ENCODE results near the gene SUSD1. TPM values are rescaled to one million over a fixed set of nuclear protein-coding genes. Genes with fewer than 3 reads are reported as not detected.
A peak's percentile ranks its signal among the peaks of the same experiment; 100 is the strongest.

SUSD1 gene
- total RNA-seq, 2 experiments from 2014 or later: 0.32 TPM; not detected in 1

DNA sequence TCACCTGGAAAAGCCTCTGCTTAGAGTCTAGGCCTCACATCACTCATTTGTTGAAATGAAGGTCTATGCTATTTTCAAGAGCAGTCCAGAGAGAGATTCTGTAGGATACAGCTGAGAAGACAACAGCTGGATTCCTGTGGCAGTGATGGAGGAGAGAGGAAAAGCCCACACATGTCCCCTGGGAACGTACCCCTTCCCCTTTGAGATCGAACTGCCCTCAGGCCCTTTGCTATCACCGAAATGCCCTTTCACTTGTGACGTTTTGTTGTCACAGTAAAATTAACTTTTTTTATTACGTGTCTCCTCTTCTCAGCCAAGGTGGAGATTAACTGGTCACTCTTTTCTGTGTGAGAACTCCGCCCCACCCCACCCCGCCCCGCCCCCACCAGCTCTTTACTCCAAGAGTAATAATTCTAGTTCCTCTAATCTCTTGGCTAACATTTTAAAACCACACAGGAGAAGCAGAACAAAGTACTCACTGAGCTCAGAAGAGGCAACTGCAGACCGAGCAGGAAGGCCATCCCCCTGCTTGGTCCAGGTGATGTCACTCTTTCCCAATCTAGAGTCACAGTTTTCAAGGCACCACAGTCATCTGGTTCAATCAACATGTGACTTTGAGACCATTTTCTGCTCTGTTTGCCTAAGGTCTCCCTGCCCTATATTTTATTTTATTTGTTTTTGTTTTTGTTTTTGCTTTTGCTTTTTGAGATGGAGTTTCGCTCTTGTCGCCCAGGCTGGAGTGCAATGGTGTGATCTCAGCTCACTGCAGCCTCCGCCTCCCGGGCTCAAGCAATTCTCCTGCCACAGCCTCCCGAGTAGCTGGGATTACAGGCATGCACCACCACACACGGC lies 105.6 kb downstream of the SUSD1 start:
- ChIA-PET CTCF (ENCODE audit: unreplicated experiment) (no interaction called here), POLR2A (interaction anchor here (0.6 to 0.8 kb wide), 3 partner anchors 20 to 38 kb away, joined by 3 to 4 read pairs (median 4); no protein-coding TSS in a partner anchor)
- H3K79me2 ChIP-seq (ENCODE audit: insufficient read depth, low read depth, low read length): no peaks in the 10 kb centered on the region
- TF ChIP-seq EZH2phosphoT487 (IDR thresholded peaks at IDR 0.05; ENCODE audit: borderline replicate concordance, low read depth, low read length): no peak
- TF ChIP-seq, protein P1, sequence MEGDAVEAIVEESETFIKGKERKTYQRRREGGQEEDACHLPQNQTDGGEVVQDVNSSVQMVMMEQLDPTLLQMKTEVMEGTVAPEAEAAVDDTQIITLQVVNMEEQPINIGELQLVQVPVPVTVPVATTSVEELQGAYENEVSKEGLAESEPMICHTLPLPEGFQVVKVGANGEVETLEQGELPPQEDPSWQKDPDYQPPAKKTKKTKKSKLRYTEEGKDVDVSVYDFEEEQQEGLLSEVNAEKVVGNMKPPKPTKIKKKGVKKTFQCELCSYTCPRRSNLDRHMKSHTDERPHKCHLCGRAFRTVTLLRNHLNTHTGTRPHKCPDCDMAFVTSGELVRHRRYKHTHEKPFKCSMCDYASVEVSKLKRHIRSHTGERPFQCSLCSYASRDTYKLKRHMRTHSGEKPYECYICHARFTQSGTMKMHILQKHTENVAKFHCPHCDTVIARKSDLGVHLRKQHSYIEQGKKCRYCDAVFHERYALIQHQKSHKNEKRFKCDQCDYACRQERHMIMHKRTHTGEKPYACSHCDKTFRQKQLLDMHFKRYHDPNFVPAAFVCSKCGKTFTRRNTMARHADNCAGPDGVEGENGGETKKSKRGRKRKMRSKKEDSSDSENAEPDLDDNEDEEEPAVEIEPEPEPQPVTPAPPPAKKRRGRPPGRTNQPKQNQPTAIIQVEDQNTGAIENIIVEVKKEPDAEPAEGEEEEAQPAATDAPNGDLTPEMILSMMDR (conservative IDR thresholded peaks at IDR 0.05; ENCODE audit: low read length): no peak
- H3K9me2 ChIP-seq (ENCODE audit: insufficient read depth, low read length): no peaks in the 10 kb centered on the region
- no peak overlapping the region; the same call in 1 of the 2 replicates for H2AFZ ChIP-seq (ENCODE audit: low read length)
- intact Hi-C loops (cut with micrococcal nuclease; ENCODE audit: unreplicated experiment): loop anchor here (5.0 to 10.0 kb wide), 4 partner anchors 57 to 475 kb away; partner anchors contain the start of genes PTGR1 and UGCG
- BruUV-seq (replicated peaks): no TSS peak
- no peaks in the 10 kb centered on the region for H3K4me1 ChIP-seq (ENCODE audit: insufficient read depth, low read length, poor library complexity, severe bottlenecking)
- no peaks in the 10 kb centered on the region for H3K9me3 ChIP-seq (ENCODE audit: low read length)
- DNase-seq (ENCODE audit: low spot score): peak; percentile 11
- no peaks in the 10 kb centered on the region for H3K36me3 ChIP-seq (ENCODE audit: insufficient read depth, low read length)
- no peak overlapping the region for H3K27ac ChIP-seq (ENCODE audit: low read depth, low read length, poor library complexity, severe bottlenecking)
- no peaks in the 10 kb centered on the region for H4K20me1 ChIP-seq (ENCODE audit: insufficient read depth, low read length)
- H3K4me2 ChIP-seq (ENCODE audit: low read length): no peak overlapping the region
- H3K4me3 ChIP-seq (ENCODE audit: low read depth, low read length, poor library complexity, severe bottlenecking): no peak overlapping the region

DNA sequence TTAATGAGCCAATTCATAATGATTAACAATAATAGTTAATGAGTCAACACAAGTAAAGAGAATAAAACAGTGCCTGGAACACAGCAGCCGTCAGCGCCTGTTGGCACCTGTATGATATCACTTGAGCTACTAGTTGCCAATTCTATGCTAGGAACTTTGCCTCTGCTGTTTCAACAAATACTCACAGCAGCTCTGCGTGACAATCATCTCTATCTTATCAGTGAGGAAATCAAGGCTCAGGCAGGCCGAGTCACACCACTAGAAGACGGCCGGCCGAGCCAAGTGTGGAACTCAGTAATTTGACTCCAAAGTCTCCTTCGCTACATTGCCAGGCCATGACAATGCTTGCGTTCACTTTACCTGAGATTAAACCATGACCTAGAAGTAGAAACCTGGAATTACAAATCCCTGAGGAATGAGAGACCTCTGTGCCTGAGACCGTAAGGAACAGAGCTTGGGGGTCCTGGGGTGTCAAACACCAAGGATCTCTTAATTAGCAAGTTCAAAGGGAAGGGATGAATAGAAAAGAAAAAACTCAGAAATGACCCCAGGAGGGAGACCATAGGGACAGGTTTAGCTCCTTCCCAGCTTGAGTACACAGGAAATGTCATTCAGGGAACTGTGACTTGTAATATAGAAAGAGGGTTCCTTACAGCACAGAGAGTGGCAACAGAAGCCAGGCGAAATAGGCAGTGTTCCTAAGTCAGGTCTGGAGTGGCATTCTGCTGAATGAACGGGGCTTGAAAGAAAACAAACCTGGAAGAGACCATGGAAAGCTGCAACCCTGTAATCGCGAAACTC lies 109.1 kb downstream of the SUSD1 start:
- CTCF ChIA-PET (ENCODE audit: unreplicated experiment): no interaction called here
- no TSS peak for BruUV-seq (replicated peaks)

More for the DNA sequence above, 109.1 kb downstream of the SUSD1 start:
- Histone ChIP-seq H3K36me3 (ENCODE audit: insufficient read depth, low read length) (no peaks in the 10 kb centered on the region), H2AFZ (ENCODE audit: low read length) (no peak overlapping the region), H3K9me2 (ENCODE audit: insufficient read depth, low read length) (no peaks in the 10 kb centered on the region), H3K4me2 (ENCODE audit: low read length) (no peak overlapping the region), H3K4me1 (ENCODE audit: insufficient read depth, low read length, poor library complexity, severe bottlenecking) (no peaks in the 10 kb centered on the region), H3K27ac (ENCODE audit: low read depth, low read length, poor library complexity, severe bottlenecking) (no peak overlapping the region), H3K79me2 (ENCODE audit: insufficient read depth, low read depth, low read length) (no peaks in the 10 kb centered on the region), H3K9me3 (ENCODE audit: low read length) (no peaks in the 10 kb centered on the region), H3K4me3 (ENCODE audit: low read depth, low read length, poor library complexity, severe bottlenecking) (no peak overlapping the region), H4K20me1 (ENCODE audit: insufficient read depth, low read length) (no peaks in the 10 kb centered on the region)
- POLR2A ChIA-PET: interaction anchor here (0.6 to 1.5 kb wide), 2 partner anchors 18 to 49 kb away, joined by 4 to 12 read pairs; no protein-coding TSS in a partner anchor
- intact Hi-C loops (cut with micrococcal nuclease; ENCODE audit: unreplicated experiment): no loop called here
- TF ChIP-seq, protein P1 (conservative IDR thresholded peaks at IDR 0.05; ENCODE audit: low read length): no peak
- TF ChIP-seq EZH2phosphoT487 (IDR thresholded peaks at IDR 0.05; ENCODE audit: borderline replicate concordance, low read depth, low read length): no peak
- no peak for DNase-seq (ENCODE audit: low spot score)
